Activated CD4-positive, alpha-beta T cell treated with anti-CD3 and anti-CD28 coated beads for 48 hours (primary cell): ENCODE data around the gene MRPS23.

Experiments
- DNase-seq: peaks from one replicate; pipeline ENCODE4 v3.0.0-alpha.2; 2020

Gene MRPS23

DNA sequence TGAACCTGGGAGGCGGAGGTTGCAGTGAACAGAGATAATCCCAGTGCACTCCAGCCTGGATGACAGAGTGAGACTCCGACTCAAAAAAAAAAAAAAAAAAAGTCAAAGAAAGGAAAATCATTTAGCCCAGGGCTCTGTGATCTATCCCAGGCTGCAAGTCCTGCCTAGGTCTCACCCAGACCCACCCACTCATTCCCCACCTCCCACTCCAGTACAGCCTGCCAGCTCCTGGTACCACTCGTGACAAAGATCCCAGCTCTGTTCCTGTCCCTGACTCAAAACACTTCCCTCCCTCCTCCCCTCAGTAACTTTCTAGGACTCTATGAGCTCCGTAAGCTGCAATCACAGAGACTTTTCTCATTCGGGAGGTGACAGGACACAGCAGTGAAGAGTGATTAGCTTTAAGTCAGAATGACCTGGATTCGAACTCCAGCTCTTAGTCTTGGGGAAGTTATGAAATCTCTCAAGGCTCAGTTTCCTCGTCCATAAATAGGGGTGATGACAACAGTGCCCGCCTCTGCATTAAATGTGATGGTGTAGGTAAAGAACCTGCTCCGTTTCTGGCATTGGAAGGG is 28.0 kb upstream of the MRPS23 start:
- DNase-seq, result peak; percentile 24

DNA sequence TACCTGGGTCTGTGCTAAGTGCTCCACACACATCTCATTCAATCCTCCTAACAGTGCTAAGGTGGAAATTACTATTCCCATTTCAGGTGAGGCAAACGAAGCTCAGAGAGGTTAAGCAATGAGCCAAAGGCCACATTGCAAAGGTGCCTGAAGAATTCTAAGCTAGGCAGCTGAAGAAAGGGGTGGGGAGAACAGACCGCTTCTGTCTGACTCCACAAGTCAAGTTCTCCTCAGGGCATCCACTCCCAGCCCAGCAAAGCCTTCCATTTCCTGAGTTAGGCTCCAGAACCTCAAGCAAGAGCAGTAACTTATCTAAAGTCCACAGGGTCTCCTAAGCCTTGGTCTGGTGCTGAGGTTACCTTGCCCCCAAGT is 27.0 kb upstream of the MRPS23 start:
- no peak for DNase-seq

DNA sequence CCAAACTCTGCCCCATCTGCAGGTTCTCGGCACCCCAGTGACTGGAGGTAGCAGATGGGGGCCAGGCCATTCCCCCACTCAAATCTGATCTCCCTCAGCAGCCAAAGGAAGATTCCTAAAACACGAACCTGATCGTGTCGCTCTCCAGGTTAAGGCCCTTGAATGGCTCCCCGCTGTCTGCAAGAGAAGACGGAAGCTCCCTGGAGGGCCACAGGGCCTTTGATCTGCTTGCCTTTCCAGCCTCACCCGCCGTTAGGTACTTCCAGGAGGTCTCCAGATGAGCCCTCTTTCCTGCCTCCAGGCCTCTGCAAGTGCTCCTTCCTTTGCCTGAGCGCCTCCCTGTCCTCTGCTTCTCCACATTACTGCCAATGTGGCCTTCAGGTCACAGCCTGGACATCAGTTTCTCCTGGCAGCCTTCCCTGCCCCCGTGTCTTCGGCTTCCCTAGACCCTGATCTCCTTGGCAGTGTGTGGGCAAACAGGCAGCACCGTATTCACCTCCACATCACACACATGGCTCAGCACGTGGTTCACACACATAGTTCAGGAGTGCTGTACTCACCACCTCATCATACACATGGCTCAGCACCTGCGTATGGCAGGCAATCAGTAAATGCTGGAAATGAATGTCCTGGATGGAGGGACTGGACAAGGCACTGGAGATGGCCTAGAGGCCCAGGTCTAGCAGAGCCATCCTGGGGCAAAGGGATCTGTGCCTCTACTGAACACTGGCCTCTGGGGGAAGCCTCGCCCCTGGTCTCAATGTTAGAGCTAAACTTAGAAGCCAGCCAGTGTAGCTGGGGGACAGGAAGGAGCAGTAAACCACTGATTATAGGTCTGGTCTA is 26.4 kb upstream of the MRPS23 start:
- no peak for DNase-seq

DNA sequence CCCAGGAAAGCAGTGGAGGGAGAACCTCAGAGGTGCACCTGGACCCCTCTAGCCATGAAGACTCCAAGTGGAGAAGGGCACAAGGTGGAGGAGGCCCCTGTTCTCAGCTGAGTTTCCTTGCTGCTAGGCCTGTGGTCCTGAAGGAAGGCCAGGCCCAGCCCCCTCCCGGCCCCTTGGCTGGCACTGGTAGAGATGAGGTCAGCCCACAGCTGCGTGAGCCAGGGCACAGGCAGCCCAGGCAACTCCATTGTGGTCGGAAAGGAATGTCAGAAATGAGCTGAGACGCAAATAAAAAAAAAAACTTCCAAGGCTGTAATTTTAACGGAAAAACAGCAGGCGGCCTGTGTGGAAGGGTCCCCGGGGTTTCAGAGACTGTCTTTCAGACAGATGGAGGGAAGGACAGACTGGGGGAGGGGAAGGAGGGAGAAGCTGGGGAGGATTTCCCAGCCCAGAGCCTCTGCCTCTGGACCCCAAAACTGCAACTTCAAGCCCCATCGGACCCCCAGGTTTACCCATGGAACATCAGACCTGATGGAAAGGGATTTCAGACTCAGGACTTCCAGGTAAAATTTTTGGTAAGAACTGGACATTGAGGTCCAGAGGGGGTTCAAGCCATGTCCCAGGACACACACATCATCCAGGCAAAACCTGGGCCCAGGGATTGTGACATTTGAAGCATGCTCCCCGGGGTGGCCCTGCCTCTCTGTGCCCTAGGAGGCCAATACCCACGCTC is 25.6 kb upstream of the MRPS23 start:
- DNase-seq, result no peak

DNA sequence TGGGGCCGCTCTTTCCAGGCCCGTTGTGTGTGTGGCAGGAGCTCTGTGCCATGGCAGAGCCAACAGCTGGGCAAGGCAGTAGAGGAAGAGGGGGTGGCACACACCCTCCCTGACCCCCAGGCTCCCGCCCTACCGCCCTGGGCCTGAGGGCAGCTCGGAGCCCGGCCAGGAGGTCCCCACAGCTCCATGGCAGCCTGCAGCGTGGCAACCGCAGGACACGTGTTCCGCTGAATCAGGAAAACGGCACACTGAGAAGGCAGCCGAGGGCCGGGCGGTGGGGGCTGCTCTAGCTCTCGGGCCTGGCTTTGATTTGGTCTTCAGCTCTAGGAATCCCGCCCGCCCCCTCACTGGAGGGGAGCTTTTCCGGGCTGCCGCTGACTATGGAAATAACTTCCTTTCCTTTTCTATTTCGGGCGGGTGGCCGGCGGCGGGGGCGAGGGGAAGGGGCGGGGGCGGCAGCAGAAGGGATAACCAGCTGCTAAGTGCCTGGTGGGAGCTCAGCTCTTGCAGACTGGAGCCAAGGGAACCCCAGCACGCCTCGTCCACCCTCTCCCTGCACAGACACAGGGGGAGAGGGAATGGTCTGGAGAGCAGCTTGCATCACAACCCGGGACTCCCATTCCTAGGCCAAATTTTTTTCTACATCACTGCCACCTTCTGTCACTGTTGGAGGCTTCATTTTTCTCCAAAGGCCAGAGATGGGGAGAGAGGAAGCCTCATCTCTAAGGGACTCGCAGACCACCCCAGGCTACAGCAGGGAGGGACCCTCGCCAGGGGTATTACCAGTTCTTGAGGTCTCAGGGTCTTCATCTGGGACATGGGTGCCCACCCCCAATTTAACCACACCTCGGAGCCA is 24.8 kb upstream of the MRPS23 start:
- peak; percentile 50 for DNase-seq

DNA sequence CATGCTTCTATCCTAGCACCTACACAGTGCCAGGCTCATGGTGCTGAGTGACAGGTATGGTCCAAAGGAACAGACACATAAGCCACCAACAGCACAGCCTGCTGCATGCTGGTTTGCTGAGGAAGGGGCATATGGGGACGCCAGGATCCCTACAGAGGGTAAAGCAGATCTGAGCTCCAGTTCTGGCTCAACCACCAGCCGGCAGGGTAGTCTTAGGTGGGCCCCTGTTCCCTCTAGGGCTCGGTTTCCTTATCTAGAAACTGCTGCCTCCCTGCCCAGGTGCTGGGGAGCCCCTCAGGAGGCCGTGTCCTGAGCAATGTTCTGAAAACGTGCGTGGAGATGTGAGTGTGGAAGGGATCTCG is 24.2 kb upstream of the MRPS23 start:
- DNase-seq, result no peak

DNA sequence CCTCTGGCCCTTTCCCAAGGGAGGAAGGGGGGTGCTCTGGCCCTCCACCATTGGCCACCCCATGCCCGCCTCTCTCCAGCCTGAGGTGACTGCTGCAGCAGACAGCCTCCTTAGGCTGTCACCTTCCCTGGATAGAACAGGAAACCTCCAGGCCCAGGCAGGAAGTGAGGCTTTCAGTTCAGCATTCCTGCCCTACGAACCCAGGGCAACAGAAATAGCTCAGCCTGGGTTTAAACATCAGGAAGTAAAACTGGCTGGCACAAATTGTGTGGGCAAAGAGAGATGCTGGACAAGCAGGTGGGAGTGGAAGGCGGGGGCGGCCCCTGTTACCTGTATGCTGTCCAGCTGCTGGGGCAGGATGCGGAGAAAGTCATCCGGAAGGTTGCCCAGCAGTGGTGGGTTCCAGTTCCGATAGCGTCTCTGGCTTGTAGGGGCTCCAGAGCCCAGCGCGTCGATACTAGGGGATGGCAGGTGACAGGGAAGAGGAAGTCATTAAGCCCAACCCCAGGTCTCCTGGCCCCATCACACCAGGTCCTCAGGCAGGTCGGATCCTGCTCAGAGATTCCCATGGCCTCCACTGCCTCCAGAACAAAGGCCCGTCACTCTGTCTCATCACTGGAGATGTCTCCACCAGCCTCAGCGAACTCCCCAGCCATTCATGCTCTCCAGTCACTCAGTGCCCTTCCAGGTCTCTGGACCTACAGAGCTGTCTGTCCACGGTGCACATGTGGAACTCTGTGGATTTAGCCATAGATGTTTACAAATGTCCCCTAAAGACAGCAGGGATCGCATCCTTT is 23.6 kb upstream of the MRPS23 start:
- no peak for DNase-seq

DNA sequence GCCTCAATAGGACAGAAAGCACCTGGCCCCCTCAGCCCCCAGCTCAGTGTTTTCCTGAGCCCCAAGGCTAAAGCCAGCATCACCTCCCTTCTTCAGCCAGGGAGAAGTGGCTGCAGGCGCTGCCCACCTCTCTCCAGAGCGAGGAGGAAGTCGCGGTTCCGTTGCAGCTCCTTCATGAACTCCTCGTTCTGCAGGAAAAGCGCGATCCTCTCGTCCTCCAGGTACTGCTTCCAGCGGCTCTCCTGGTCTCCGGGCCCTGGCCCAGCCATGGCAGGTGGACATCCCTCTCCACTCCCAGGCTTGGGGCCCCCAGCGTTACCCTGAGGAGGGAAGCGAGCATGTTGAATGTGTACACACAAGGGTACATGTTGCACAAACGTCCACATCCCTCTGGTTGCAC is 22.7 kb upstream of the MRPS23 start:
- DNase-seq, result no peak

DNA sequence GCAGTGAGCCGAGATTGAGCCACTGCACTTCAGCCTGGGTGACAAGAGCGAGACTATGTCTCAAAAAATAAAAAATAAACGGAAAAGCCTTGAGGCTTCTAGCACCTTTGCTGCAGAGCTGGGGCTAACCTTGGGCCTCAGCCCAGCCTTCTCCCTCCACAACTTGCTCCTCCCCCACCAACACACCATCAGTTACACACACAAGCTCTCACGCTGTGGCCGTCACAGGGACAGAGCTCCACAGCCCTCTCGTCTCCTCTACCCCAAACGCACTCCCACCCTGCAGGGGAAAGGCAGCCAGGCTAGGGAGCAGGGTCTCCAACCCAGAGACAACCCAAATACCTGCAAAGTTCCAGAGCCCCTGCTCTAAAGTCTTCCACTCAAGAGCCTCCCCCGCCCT is 22.0 kb upstream of the MRPS23 start:
- no peak for DNase-seq

DNA sequence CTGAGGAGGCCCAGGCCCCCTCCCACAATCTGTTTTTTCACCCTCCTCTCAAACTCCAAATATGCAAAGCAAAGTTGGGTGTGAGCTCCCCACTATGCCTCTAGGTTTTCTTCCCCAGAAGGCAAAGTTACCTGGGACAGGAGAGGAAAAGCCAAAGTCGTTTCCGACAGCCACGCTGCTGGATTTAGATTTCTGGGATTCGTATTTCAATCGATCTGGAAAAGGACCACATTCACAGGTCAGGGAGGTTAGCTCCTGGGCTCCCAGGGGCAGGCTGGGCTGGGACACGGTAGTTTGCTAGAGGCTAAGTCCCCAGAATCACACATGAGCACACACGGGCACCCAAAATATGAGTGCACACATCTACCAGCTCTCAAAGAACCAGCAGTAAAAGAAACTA is 21.3 kb upstream of the MRPS23 start:
- no peak for DNase-seq

DNA sequence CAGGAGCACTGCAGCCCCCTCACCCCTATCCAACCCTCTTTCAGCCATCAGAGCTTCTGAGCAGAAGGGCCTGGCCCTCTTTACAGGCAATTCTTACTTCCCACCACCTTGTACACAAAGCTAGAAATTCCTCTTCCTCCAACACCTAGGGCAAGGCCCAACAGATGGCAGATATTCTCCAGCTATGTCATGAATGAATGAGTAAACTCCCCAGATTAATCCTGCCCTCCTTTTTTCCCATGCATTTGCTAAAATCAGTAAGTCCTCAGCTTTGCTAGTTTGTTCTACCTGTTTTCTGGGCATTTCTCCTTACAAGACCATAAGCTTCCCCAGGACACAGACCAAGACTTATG is 20.4 kb upstream of the MRPS23 start:
- DNase-seq, result no peak

DNA sequence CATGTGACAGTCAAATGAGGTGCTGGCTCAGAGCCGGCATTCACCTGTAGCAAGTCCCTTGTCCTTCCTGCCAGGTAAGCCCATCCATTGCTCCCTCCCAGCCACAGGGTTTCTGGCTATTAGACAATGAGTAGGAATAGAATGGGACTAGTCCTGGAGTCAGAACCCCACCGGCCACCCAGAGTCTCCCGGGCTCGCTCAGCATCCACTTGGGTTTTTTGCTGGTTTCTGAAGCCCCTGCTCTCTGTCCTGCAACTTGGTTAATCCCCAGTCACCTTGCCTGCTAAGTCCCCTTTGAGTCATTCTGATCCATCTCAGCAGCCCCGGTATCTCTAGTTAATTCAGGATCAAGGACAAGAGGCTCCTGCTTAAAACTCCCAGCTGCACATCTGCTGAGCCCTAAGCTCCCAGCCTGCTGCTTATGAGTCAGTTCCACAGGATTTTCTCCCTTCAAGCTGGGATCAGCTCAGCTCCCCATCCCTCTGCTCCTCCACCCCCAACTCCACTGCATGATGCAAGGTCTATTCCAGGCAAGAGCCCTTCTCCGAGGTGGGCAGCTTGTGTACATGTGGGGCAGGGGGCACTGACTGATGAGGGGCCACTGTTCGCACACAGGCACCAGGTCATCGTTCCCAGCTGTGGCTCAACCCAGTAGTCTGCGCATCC is 19.9 kb upstream of the MRPS23 start:
- DNase-seq, result no peak

DNA sequence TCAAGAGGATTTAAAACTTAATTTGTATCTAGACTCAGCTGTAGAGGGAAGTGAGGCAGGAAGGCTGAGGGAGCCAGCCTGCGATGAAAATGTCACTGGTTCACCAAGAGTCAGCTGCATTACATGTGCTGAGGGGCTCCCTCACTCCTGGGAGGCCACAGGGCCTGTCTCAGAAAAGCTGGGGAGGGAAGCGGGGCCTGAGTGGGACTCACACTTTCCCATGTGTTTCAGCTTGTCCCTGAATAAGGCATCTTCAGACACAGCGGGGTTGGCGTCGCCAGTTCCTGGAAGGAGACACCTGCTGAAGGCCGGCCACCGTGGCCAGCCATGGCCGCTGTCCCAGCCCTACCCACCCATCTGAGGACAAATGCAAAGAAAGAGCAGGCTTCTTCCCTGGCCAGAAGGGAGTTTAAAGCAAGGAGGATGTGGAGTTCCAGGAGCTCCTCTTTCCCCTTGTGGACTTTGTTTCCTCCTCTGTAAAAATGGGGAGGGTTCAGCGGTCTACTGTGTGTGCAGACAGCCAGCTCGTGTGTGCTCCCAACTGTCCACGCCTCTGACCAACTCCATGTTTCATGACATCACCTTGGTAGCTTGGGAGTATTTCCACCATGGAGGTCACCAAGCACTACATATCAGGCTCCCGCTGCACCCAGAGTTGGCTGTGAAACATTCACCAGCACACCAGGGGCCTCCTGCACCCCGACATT is 19.2 kb upstream of the MRPS23 start:
- DNase-seq, result no peak

DNA sequence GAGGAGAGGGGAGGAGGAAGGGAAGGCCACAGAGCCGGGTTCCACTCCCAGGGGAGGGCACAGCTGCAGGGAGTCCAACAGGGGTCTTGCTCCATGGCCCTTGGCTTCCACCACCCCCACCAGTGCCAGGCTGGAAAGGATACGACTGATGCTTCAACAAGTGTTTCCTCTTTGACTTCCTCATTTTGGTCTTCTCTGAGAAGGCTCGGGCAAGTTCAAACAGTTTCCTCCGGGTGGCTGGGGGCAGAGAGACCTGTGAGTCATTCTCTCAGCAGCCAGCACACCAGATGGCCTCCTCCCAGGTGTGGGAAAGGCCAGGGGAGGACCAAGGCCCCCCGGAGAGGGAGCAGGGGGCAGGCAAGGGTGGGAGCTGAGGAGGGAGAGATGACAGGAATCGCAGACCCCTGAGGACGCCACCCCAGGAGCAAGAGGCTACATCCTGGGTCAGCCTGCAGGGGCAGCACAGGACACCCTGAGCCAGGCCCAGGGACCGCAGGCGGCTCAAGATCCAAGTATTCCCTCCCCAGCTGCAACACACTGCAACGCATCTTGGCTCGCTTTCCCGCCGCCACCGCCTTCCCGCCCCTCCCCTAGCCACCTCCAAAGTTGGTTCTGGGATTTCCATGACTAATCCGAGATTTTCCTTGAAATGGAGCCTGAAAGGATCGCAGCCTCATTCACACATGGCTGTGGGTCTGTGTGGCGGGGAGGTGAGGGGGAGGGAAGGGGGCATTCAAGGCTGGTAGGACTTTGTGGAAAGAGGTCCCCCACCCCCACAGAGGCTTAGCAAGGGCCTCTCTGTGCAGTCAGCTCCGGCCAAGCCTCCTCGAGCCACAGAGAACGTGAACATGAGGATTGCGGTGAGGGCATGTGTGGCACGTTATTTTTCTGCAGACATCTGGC is 18.4 kb upstream of the MRPS23 start:
- peak; percentile 48 for DNase-seq

DNA sequence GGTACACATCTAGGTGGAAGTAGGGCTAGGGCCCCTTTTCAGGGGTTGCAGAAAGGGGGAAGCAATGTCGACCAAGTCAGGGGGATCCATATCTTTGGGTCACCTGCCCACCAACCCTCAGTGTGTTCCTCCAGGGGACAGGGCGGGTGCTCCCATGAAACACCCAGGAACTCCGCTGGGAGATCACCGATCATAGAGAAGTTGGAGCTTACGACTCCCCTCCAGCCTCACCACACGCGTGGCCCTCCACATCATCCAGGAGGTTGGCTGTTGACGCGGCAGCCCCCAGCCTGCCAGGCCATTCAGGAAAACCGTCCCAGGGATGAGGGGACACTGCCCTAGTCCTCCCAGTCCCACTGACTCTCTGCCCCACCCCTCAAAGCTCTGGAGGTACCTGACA is 17.3 kb upstream of the MRPS23 start:
- no peak for DNase-seq

DNA sequence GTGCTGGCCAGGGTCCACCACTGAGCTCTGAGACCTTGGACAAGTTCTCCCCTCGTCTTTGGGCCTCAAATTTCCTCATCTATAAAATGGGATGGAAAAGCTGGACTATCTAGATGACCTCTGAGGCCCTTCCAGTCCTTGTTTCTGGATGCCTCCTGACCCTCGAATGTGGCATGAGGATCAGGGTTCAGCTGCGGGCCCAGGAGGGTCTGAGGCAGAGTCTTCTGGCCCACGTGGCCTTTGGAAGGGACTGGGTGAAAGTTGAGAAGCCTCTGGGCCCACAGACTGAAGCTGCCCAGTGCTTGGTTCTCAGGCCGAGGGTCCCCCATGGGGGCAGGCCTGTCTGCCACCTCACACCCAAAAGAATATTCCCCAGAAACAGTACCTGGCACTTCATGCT is 16.9 kb upstream of the MRPS23 start:
- no peak for DNase-seq

DNA sequence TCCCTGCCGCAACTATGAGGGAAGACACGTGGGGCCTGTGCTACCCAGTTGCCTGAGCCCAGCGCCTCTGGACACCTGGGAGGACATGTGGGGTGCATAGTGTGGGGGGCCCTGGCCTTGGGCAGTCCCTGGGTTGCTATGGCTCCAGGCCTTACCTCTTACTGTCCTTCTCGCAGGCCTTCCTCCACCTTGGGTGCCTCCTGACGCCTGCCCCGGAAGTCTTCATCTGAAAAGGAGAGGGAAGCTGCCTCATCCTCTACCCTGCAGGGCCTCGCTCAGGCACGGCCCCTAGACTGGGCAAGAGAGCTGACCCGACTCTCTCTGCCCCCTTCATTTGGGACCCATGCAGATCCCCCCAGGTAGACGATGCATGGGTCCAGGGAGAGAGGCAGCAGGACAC is 16.5 kb upstream of the MRPS23 start:
- DNase-seq, result no peak

DNA sequence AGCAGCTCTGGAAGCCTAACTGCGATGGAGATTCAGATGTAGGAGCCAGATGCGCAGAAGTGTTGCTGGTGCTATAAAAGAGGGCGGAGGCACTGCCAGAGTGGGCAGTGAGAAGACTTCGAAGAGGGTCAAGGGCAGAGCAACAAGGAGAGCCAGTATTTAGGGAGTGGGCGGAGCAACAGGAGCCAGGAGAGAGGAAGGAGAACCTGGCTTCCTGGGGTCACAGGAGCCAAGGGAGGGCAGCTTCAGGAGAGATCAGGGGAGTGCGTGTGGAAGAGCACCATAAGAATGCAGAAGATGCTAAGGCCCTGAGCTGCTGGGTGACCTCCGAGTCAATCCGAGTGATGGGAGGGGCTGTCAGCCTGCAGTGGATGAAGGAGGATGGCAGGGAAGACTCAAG is 14.4 kb upstream of the MRPS23 start:
- no peak for DNase-seq

DNA sequence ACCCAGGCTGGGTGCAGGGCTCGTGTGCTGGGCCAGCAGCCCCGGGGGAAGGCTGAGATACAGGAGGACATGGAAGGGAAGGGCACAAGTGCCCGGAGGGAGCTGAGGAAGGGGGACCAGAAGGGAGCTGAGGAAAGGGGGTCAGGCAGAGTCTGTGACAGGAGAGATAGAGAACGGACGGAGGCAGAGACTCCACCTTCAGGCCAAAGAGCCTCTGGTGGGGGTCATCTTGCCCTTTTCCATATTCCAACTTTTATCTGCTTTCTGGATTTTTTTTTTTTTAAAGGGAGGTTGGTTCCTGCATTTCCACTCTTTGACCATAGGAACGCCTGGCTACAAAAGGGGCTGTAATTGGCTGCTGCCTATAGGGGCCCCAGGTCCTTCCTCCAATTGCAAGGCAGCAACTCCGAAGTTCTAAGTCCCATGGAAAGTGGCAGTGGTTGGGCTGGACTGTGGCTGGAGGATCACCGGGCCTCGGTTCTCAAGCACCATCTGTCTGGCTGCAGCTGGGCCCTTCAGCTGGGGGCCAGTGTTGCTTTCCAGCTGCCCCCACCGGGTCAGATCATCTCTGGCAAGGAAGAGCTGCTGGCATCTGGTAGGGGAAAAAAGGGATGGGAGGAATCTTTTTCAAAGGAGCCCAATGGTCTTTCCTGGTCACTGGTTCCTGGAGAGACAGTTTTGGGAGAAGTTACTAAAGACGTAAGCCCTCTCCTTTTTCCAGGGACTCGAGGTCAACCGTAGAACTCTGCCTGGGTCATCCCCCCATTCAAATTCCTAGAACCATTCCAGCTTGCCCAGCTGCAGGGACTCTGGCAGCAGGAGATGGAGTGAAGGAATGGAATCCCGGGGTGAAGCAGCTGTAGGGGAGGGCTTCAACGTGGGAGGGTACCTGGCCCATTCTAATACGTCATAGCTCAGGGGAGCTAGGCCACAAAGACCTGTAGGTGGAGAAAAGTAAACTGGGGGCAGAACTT is 13.1 kb upstream of the MRPS23 start:
- no peak for DNase-seq
